Heart right ventricle (tissue), 16 donors: Measurements from ENCODE around the gene ACOXL. TPM values are rescaled to one million over a fixed set of nuclear protein-coding genes. Genes with fewer than 3 reads are reported as not detected.

Source experiments
- ATAC-seq, 8 donors: fragments of 200-7000 bp; cut with Tn5 transposase; one replicate each; pipeline ENCODE4 v1.9.1; 2020; ENCODE audit warnings: mild to moderate bottlenecking in 8 of 8, moderate library complexity in 8 of 8, moderate number of reproducible peaks in 1 of 8
- DNase-seq, 2 donors: peaks; one replicate each; pipeline ENCODE4 v3.0.0-alpha.2; 2020
- H3K27ac ChIP-seq, 10 donors: fragments of 200-600 bp; sonication (generic) in 2 of 10; one replicate each; pipeline versions ENCODE4 v1.5.0 to v1.8.0; 2020 to 2022; ENCODE audit warnings: mild to moderate bottlenecking in 3 of 10
- H3K27me3 ChIP-seq, 7 donors: fragments of 200-600 bp; one replicate each; pipeline ENCODE4 v1.8.0; 2021 to 2022; ENCODE audit warnings: mild to moderate bottlenecking in 2 of 7
- H3K36me3 ChIP-seq, 9 donors: fragments of 200-600 bp; sonication (generic) in 1 of 9; one replicate each; pipeline versions ENCODE4 v1.5.0 to v1.8.0; 2020 to 2022; ENCODE audit warnings: mild to moderate bottlenecking in 2 of 9
- H3K4me1 ChIP-seq, 9 donors: fragments of 200-600 bp; sonication (generic) in 1 of 9; one replicate each; pipeline versions ENCODE4 v1.5.0 to v1.8.0; 2020 to 2022; ENCODE audit warnings: mild to moderate bottlenecking in 4 of 9
- H3K4me3 ChIP-seq, 10 donors: fragments of 200-600 bp; sonication (generic) in 2 of 10; one replicate each; pipeline versions ENCODE4 v1.5.0 to v1.8.0; 2020 to 2022; ENCODE audit warnings: mild to moderate bottlenecking in 7 of 10, moderate library complexity in 2 of 10
- H3K9me3 ChIP-seq, 11 donors: fragments of 200-600 bp in 10 of 11; sonication (generic) in 2 of 11; one replicate each; pipeline versions ENCODE4 v1.5.0 to v1.8.0; 2013 to 2022; ENCODE audit warnings: mild to moderate bottlenecking in 2 of 11, control low read depth in 1 of 11, moderate library complexity in 1 of 11
- CTCF ChIP-seq, 9 donors: fragments of 200-600 bp; sonication (generic) in 2 of 9; IDR thresholded peaks; one replicate each; pipeline versions ENCODE4 v1.5.0 to v1.8.0; 2021 to 2022; ENCODE audit warnings: antibody characterized with exemption in 9 of 9, mild to moderate bottlenecking in 5 of 9, moderate library complexity in 1 of 9
- WGBS, 2 donors: extraction: QIAGEN DNeasy Blood & Tissue Kit; methylation state at CpG; one replicate each; pipeline ENCODE4 v1.1.7; 2013; ENCODE audit warnings: inconsistent platforms in 1 of 2; 5-methylcytosine and 5-hydroxymethylcytosine counted together
- intact Hi-C, 10 donors: fragments of 100-400 bp; cut with DNase I; formaldehyde crosslinking; loops; one replicate each; pipeline versions ENCODE4 v1.11.1 to v1.14.2; 2022
- polyA plus RNA-seq, 2 donors: library from polyadenylated mRNA; stranded (reverse); fragments of 200-250 nt; gene quantifications; one replicate each; pipeline ENCODE4 v1.2.3, GENCODE V29; 2013
- total RNA-seq, 10 donors: library from RNA; stranded (reverse); fragmentation: NEBNext Ultra II Directional in 3 of 10; extraction: Animal tissue kit (Norgen Biotek cat#: 25700) in 3 of 10; gene quantifications; one replicate each; pipeline versions ENCODE4 v1.2.1 to v1.2.4, GENCODE V29; 2021 to 2023
- donor health status: Arrhythmogenic right ventricular cardiomyopathy.
- donor health status: ischemic (EF 13 %, LVEDD 7.1; RV severe dilation, severe dysfunction).
- donor health status: healthy with polysubstance abuse.
- donor health status: DM: no; HTN: yes; CAD: no.
- donor health status: DM: no; HTN: no; CAD: no.
- donor health status: ischemic (EF 25% LVEDD 6.9; RV normal size, moderate dysfunction).
- donor health status: ischemic (EF 25% LVEDD 5.7; RV mildly dilated, moderate dysfunction).
- donor health status: healthy.
- donor health status: DM: yes; HTN: yes; CAD: no.
- donor health status: Ischemic cardiomyopathy.
- donor health status: ischemic (EF 35%, LVEDD 5.7; RV mildly dilated, moderate dysfunction).
- donor health status: nonischemic (EF 11% LVEDD 7.7; RV severe dilation, severe dysfunction).
- donor health status: DM: yes; HTN: yes; CAD: no.
- donor health status: PGD.
- donor health status: ischemic (EF 29% LVEDD 5.4; RV normal size, mild dysfunction).
- donor health status: nonischemic (EF 23%, LVEDD 6.1; RV moderate dilation, normal function).

Gene ACOXL
- total and polyA plus RNA-seq, 12 donors = not detected

- intact Hi-C loops = loop anchor here in 1 of 10 donors (10.0 kb wide), 1 partner anchor 83 kb away; no protein-coding TSS in a partner anchor
- Histone ChIP-seq H3K4me1 (peaks cover 0 to 15% (median 7%) of the 10 kb centered on the region in 9 donors), H3K27me3 (peaks cover 0 to 3% (median 0%) of the 10 kb centered on the region in 7 donors), H3K27ac (no peak overlapping the region), H3K9me3 (no peaks in the 10 kb centered on the region), H3K4me3 (no peak overlapping the region), H3K36me3 (no peaks in the 10 kb centered on the region)
- no peak for TF ChIP-seq CTCF (IDR thresholded peaks at IDR 0.05)
- WGBS, 2 donors = 86 to 90% methylated on average over 4 of the region's 4 CpGs
- DNase-seq (no peak), ATAC-seq (no peak)
Observed at GRCh38 chr2:110977403-110977802, 245.0 kb downstream of the ACOXL start.

- ATAC-seq (no peak), DNase-seq (no peak)
- Histone ChIP-seq H3K9me3 (no peaks in the 10 kb centered on the region), H3K27me3 (peaks cover 0 to 3% (median 0%) of the 10 kb centered on the region in 7 donors), H3K36me3 (no peaks in the 10 kb centered on the region), H3K27ac (no peak overlapping the region), H3K4me1 (peaks cover 0 to 15% (median 7%) of the 10 kb centered on the region in 9 donors), H3K4me3 (no peak overlapping the region)
- WGBS, 2 donors = 91 to 93% methylated on average over 6 of the region's 6 CpGs
- intact Hi-C loops = loop anchor here in 1 of 10 donors (10.0 kb wide), 1 partner anchor 83 kb away; no protein-coding TSS in a partner anchor
- TF ChIP-seq CTCF (IDR thresholded peaks at IDR 0.05) = no peak
Observed at GRCh38 chr2:110978148-110978547, 245.8 kb downstream of the ACOXL start.

GRCh38 chr2:110978756-110979470 lies 246.5 kb downstream of the ACOXL start:
- ATAC-seq (peak; percentile 46 to 93 (median 86)), DNase-seq (peak in 1 of 2 donors; percentile 30)
- intact Hi-C loops = loop anchor here in 1 of 10 donors (10.0 kb wide), 1 partner anchor 84 kb away; no protein-coding TSS in a partner anchor
- peaks cover 0 to 3% (median 0%) of the 10 kb centered on the region in 7 donors for H3K27me3 ChIP-seq
- no peak for TF ChIP-seq CTCF (IDR thresholded peaks at IDR 0.05)
- whole genome bisulfite sequencing, 2 donors = 49 to 55% methylated on average over 12 of the region's 12 CpGs
- no peaks in the 10 kb centered on the region for H3K36me3 ChIP-seq
- H3K9me3 ChIP-seq = no peaks in the 10 kb centered on the region
- H3K4me1 ChIP-seq = peaks cover 0 to 15% (median 7%) of the 10 kb centered on the region in 9 donors
- no peak overlapping the region for H3K4me3 ChIP-seq
- peak overlapping the region in 4 of 10 donors; percentile 22 to 47 (median 30) for H3K27ac ChIP-seq

GRCh38 chr2:110979471-110980338 lies 247.3 kb downstream of the ACOXL start:
- Histone ChIP-seq H3K4me3 (no peak overlapping the region), H3K9me3 (no peaks in the 10 kb centered on the region), H3K27ac (peak overlapping the region in 3 of 10 donors; percentile 25 to 47 (median 36)), H3K27me3 (peaks cover 0 to 2% (median 0%) of the 10 kb centered on the region in 7 donors), H3K4me1 (peaks cover 0 to 15% (median 7%) of the 10 kb centered on the region in 9 donors), H3K36me3 (no peaks in the 10 kb centered on the region)
- no peak for DNase-seq
- intact Hi-C loops = loop anchor here in 2 of 10 donors (10.0 kb wide), 2 partner anchors 55 to 85 kb away; no protein-coding TSS in a partner anchor
- 91 to 95% methylated on average over 10 of the region's 10 CpGs for WGBS, 2 donors
- peak in 6 of 8 donors; percentile 9 to 67 (median 28) for ATAC-seq
- no peak for TF ChIP-seq CTCF (IDR thresholded peaks at IDR 0.05)
